Type B pancreatic cell (in vitro differentiated cells): ENCODE data around the gene BCL2L13. TPM values are rescaled to one million over a fixed set of nuclear protein-coding genes. Genes with fewer than 3 reads are reported as not detected.

Source experiments
- DNase-seq: peaks from one replicate; pipeline ENCODE4 v3.0.0; 2021; ENCODE audit warnings: mixed read lengths; ENCODE audit not compliant: unreplicated experiment; ENCODE audit errors: extremely low spot score
- H3K27ac Mint-ChIP-seq: 2 replicates; pipeline ENCODE4 v1.8.0; 2021; ENCODE audit warnings: mild to moderate bottlenecking, mixed read lengths
- H3K27me3 Mint-ChIP-seq: 2 replicates; pipeline ENCODE4 v1.8.0; 2021; ENCODE audit warnings: mixed read lengths
- H3K36me3 Mint-ChIP-seq: 2 replicates; pipeline ENCODE4 v1.8.0; 2021; ENCODE audit warnings: mixed read lengths
- H3K4me1 Mint-ChIP-seq: one replicate; pipeline ENCODE4 v1.8.0; 2021; ENCODE audit warnings: mixed read lengths; ENCODE audit not compliant: unreplicated experiment
- H3K4me3 Mint-ChIP-seq: 2 replicates; pipeline ENCODE4 v1.8.0; 2021; ENCODE audit warnings: mild to moderate bottlenecking, mixed read lengths
- H3K9me3 Mint-ChIP-seq: 2 replicates; pipeline ENCODE4 v1.8.0; 2021; ENCODE audit warnings: mixed read lengths
- CTCF ChIP-seq: fragments of 200-600 bp; sonication (generic); conservative IDR thresholded peaks from 2 replicates; pipeline ENCODE4 v1.5.0; 2021; ENCODE audit warnings: antibody characterized with exemption, mild to moderate bottlenecking
- microRNA-seq: library from miRNA; unstranded; fragments of <30 nt; microRNA quantifications from one replicate; pipeline ENCODE4, GENCODE V29; 2020
- total RNA-seq: library from RNA; stranded (reverse); gene quantifications from 2 replicates; pipeline ENCODE4 v1.2.1, GENCODE V29; 2021; ENCODE audit warnings: low replicate concordance

BCL2L13 gene
- total RNA-seq, 1 donor from 2014 or later, result 32.5 TPM

- no peak for TF ChIP-seq CTCF
- H3K36me3 Mint-ChIP-seq, result no peaks in the 10 kb centered on the region
- no peak overlapping the region for H3K4me3 Mint-ChIP-seq
- peaks cover 30% of the 10 kb centered on the region for H3K4me1 Mint-ChIP-seq
- no peak for DNase-seq
- H3K27me3 Mint-ChIP-seq, result peaks cover 3% of the 10 kb centered on the region
- no peaks in the 10 kb centered on the region for H3K9me3 Mint-ChIP-seq
- no peak overlapping the region for H3K27ac Mint-ChIP-seq
These were observed 140.9 kb downstream of the BCL2L13 start for GRCh38 chr22:17779286-17780115.

- Mint-ChIP-seq H3K9me3 (no peaks in the 10 kb centered on the region), H3K27me3 (peaks cover 3% of the 10 kb centered on the region), H3K4me1 (peaks cover 29% of the 10 kb centered on the region), H3K4me3 (no peak overlapping the region), H3K27ac (no peak overlapping the region), H3K36me3 (no peaks in the 10 kb centered on the region)
- DNase-seq, result no peak
- TF ChIP-seq CTCF, result no peak
These were observed 141.7 kb downstream of the BCL2L13 start for GRCh38 chr22:17780116-17780740.

Small RNA genes lying within 50 kb of the gene (microRNA-seq; reads per million reads assigned to microRNA genes)
- not detected for gene MIR3198-1

Other genes with a start within 250 kb of the BCL2L13 start
- 0.43 and 1.4 TPM in 2 replicates for gene SLC25A18, start 75.3 kb upstream of the BCL2L13 start, total RNA-seq
- 64.2 and 77.3 TPM in 2 replicates for gene ATP6V1E1, start 10.0 kb upstream of the BCL2L13 start, total RNA-seq
- gene BID, start 135.7 kb downstream of the BCL2L13 start, total RNA-seq, result 36.4 and 47.2 TPM in 2 replicates